ENCODE data around the gene PCDHGB5. TPM values are rescaled to one million over a fixed set of nuclear protein-coding genes. Genes with fewer than 3 reads are reported as not detected.
A peak's percentile ranks its signal among the peaks of the same experiment; 100 is the strongest.
"Not testable (repeated sequence)": the region's sequence is repeated elsewhere in the genome, so short reads cannot be mapped to it uniquely, and the experiment has no call there.

PCDHGB5 gene
- 19.6 TPM for total RNA-seq

- peak within 1 kb of the TSS in 1 of 2 donors; percentile 18 for H3K27ac ChIP-seq
- H3K36me3 ChIP-seq; H3K4me1 ChIP-seq; H3K27me3 ChIP-seq; intact Hi-C loops (cut with DNase I); DNase-seq (ENCODE audit: low spot score in 2 of 2): not testable (repeated sequence)
- TF ChIP-seq CTCF (IDR thresholded peaks at IDR 0.05) = peak; percentile 21 to 39 (median 29)
- H3K4me3 ChIP-seq = peak within 1 kb of the TSS; percentile 33 to 38
- peaks cover 79 to 97% of the 10 kb centered on the region in 2 donors for H3K9me3 ChIP-seq
These were observed at the start of gene PCDHGB5 for GRCh38 chr5:141397756-141398551. Gene PCDHGB5 (plus strand): TSS chr5:141397947. CDS start chr5:141398128, 181 bp downstream.

GRCh38 chr5:141349917-141350619 is 47.7 kb upstream of the PCDHGB5 start, which contains the start of gene PCDHGB1:
Gene PCDHGB1 (plus strand): TSS chr5:141350099. CDS start chr5:141350261, 162 bp downstream.
- Histone ChIP-seq H3K4me1 (no peaks in the 10 kb centered on the region), H3K9me3 (peaks cover 67 to 99% of the 10 kb centered on the region in 2 donors), H3K36me3 (peaks cover 0 to 3% of the 10 kb centered on the region in 2 donors), H3K4me3 (peak within 1 kb of the TSS in 1 of 2 donors; percentile 36), H3K27me3 (no peaks in the 10 kb centered on the region), H3K27ac (no peak within 1 kb of the TSS)
- peak in 1 of 3 experiments; percentile 22 for TF ChIP-seq CTCF (IDR thresholded peaks at IDR 0.05)
- no peak for DNase-seq (ENCODE audit: low spot score in 2 of 2)
- intact Hi-C loops (cut with DNase I) = no loop called here

- Histone ChIP-seq H3K9me3 (peaks cover 73 to 100% of the 10 kb centered on the region in 2 donors), H3K27ac (no peak overlapping the region), H3K27me3 (no peaks in the 10 kb centered on the region), H3K4me3 (no peak overlapping the region), H3K4me1 (no peaks in the 10 kb centered on the region), H3K36me3 (peaks cover 0 to 4% of the 10 kb centered on the region in 2 donors)
- no peak for DNase-seq (ENCODE audit: low spot score in 2 of 2)
- no peak for TF ChIP-seq CTCF (IDR thresholded peaks at IDR 0.05)
- intact Hi-C loops (cut with DNase I) = no loop called here
These were observed 46.2 kb upstream of the PCDHGB5 start for GRCh38 chr5:141351591-141351990.

- intact Hi-C loops (cut with DNase I) = no loop called here
These were observed 42.8 kb upstream of the PCDHGB5 start, which contains the start of gene PCDHGA4 for GRCh38 chr5:141354900-141355469. Gene PCDHGA4 (plus strand): TSS chr5:141355021. CDS start chr5:141355108, 87 bp downstream.

More at GRCh38 chr5:141354900-141355469, 42.8 kb upstream of the PCDHGB5 start, which contains the start of gene PCDHGA4:
- Histone ChIP-seq H3K27me3 (no peaks in the 10 kb centered on the region), H3K4me3 (peak within 1 kb of the TSS; percentile 29 to 30), H3K9me3 (peaks cover 81 to 99% of the 10 kb centered on the region in 2 donors), H3K36me3 (peaks cover 0 to 4% of the 10 kb centered on the region in 2 donors), H3K4me1 (no peaks in the 10 kb centered on the region), H3K27ac (no peak within 1 kb of the TSS)
- TF ChIP-seq CTCF (IDR thresholded peaks at IDR 0.05) = peak in 2 of 3 experiments; percentile 11 to 27
- no peak for DNase-seq (ENCODE audit: low spot score in 2 of 2)
